ENCODE results near the gene SCPEP1.
"Not testable (repeated sequence)": the region's sequence is repeated elsewhere in the genome, so short reads cannot be mapped to it uniquely, and the experiment has no call there.

SCPEP1 gene, protein sequence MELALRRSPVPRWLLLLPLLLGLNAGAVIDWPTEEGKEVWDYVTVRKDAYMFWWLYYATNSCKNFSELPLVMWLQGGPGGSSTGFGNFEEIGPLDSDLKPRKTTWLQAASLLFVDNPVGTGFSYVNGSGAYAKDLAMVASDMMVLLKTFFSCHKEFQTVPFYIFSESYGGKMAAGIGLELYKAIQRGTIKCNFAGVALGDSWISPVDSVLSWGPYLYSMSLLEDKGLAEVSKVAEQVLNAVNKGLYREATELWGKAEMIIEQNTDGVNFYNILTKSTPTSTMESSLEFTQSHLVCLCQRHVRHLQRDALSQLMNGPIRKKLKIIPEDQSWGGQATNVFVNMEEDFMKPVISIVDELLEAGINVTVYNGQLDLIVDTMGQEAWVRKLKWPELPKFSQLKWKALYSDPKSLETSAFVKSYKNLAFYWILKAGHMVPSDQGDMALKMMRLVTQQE

DNA sequence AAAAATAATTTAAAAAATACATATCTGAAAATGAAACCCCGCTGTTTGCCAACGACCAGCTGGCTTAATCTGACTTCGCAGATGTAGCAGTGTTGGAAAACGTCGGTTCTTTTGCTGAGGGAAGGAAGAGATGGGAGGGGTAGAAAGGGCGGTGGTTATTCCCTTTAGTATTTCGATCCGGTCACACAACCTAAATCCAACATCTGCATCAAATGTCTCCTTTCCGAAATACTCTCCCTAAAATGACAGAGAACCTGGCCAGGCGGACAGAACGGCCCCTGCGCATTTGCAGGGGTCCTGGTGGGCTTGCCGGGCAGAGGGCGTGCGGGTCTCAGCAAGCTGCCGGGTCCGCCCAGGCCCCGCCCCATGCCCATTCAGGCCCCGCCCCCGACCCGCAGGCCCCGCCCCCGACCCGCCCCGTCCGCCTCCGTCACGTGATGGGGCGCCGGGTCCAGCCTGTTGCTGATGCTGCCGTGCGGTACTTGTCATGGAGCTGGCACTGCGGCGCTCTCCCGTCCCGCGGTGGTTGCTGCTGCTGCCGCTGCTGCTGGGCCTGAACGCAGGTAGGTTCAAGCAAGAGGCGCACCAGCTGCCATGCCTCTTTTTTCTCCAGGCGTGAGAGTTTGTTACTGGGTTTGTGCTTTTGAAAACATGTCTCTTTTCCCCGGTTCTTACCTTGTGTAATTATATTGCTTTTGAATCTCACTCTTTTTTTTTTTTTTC is at the start of gene SCPEP1:
Gene SCPEP1 (plus strand): TSS at position 459 of the 723 bp plus-strand sequence. CDS start 29 bp downstream, at position 488.
- DNase-seq, result peak; percentile 50

DNA sequence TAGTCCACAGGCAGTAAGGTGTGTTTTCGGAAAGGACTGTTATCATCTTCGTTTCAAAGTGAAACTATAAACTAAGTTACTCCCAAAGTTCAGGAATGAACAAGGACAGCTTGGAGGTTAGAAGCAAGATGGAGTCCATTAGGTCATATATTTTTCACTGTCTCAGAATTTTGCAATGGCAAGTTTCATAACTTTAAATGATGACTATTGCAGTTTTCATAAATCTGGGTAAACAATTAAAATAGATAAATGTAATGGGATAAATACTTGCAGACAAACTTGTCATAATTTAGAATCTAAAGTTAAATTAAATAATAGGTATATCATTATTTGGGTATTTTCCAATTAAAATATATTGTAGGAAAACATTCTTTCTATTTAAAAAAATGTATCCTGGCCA is 49.3 kb upstream of the SCPEP1 start:
- no peak for DNase-seq

DNA sequence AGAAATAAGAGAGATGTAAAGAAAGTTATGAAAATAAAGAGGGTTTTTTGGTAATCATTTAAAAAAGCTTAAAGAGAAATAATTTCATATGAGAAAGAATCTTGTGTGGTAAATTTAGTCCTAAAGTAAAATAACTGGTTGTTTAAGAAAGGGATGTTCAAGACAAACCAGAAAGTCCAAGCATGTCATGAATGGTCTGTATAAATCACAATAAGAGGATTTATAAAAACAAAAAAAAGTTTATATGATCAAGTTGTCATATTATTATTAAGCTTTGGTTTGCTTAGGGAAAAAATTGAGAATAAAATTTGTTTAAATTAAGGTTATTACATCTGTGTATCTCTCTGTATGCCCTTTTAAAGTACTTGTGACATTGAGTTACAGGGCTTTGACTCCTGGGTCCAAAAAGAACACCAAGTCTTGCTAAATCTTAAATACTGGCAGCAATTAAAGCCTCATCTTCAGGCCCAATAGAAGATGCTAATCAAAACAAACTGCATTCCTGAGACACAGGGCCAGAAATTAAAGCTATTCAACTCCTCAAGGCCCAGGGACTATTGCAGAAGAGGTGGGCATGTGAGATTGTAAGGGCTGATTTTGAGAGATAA is 48.5 kb upstream of the SCPEP1 start:
- no peak for DNase-seq

DNA sequence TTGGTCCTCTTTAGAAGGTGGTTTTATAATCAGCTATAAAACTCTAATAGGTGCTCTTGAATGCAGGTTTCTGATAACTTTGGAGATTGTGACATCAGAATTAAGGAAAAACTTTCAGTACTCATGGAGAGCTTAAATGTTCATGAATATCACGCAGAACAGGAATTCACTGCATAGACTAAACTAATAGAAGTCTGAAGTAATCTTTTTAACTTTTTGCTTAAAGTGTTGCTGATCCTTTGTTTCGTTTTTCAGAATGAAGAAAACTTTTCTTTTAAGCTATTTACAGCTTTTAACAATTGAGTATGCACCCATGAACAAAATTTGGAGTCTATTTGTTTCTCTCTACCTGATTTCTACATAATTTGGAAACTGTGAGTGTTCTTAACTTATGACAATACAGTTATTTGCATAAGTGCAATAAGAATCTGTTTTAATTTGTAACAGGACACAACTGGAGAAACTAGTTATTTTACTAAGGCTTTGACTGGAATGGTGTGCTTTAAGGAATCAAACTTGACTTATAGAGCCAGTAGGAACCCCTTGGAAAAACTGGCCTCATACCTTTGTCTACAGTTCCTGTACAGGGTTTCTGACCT is 47.1 kb upstream of the SCPEP1 start:
- no peak for DNase-seq

DNA sequence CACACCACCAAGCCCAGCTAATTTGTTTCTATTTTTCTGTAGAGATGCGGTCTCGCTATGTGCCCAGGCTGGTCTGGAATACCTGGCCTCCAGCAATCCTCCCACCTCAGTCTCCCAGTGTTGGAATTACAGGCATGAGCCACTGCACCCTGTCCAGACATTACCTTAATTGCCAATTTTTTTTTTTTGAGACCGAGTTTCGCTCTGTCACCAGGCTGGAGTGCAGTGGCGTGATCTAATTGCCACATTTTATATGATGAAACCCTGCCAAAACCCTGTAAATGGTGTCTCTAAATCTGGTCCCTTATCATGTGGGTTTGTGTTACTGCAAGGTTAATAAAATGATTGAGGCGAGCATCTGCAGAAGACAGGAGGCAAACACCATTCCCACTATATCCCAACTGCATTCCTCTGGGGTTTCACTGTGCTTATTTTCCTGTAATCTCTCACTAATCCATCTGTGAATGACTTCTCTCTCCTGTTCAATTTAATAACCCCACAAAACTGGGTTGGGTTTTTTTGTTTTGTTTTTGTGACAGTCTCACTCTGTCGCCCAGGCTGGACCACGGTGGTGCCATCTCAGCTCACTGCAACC is 44.7 kb upstream of the SCPEP1 start:
- DNase-seq, result no peak

DNA sequence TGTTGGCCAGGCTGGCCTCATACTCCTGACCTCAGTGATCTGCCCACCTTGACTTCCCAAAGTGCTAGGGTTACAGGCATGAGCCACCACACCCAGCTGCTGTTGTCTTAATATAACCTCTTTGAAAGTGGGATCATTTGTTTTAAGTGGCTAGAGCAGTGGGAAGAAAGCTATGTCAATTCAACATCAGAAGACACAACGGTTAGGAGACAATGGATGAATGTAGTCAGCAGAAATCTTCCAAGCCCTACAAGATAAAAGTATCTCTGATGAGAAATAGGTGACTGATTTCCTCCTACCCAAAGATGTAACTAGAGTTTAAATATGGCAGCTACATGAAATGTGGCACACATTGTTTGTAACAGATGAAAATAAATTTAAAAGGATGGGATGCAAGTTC is 44.1 kb upstream of the SCPEP1 start:
- DNase-seq, result no peak

DNA sequence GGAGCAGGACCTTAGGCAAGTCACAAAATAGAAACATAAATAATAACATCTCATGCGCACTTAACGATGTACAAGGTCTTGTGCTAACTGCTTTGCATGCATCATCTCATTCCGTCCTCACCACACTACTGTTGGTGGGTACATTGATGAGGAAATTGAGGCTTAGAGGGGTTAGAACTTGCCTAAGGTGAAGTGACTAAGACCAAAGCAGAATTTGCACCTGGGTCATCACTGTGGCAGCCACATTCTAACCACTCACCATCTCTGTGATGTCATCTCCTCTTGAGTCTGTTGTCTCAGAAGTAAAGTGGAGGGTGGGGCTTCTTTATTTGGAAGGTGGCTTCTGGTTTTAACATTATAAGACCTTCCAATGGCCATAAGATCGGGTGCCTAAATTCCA is 43.7 kb upstream of the SCPEP1 start:
- no peak for DNase-seq

DNA sequence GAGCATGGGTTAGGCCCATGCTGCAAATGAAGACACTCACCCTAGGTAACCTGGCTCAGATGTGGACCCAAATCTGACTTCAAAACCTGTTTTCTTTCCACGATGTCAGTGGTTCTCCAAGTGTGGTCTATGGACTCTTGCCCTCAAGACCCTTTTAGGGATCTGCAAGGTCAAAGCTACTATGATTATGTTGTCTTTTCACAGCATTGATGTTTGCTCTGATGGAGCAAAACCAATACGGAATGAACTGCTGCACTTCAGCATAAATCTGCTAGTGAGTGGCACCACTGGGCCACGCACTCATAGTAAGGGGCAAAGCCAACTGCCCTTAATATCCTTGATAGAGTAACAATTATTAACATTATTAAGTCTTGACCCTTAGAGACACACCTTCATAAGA is 42.5 kb upstream of the SCPEP1 start:
- DNase-seq, result no peak

DNA sequence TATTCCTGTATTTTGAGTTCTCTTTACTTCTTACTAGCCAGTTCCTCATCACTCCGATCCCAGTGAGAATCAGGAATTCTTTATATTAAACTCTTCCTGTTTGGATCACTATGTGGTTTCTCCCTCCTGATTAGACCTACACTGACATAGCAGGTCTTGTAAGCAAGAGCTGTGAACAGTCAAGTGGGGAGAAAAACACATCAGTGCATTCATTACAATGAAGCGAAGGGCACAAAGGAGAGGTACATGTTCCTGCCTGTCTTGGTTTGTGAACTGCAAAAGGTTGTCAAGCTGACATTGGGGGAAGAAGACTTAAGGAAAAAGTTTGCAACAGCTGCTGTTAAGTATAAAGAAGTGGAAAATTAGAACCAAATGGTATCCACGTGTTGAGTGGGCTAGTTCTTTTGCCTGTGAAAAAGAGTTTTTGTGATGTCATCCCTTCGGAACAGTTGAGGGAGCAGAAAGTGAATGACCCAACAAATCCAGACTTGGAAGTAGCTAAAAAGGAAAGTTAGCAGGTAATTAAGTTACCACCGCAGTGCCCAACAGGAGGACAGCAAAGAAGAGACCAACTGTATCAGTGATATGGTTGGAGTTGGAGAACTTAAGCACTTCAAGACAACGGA is 41.1 kb upstream of the SCPEP1 start:
- DNase-seq, result no peak

DNA sequence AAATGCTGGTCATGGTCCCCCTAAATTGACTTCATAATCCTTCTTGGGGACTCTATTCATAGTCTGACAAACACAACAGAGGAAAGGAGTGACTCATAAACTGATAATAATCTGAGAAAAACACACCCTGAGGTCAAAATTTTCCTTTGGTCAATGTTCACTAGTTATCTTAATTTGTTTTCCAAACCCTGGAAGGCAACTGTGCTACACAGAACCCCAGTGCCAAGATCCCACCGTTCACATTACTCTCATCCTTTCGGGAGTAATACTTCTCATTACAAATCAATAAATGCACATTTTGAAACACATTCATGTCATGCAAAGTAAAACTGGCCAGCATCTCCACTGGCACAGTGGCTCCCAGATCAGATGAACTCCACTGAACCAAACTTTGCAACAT is 40.2 kb upstream of the SCPEP1 start:
- no peak for DNase-seq

DNA sequence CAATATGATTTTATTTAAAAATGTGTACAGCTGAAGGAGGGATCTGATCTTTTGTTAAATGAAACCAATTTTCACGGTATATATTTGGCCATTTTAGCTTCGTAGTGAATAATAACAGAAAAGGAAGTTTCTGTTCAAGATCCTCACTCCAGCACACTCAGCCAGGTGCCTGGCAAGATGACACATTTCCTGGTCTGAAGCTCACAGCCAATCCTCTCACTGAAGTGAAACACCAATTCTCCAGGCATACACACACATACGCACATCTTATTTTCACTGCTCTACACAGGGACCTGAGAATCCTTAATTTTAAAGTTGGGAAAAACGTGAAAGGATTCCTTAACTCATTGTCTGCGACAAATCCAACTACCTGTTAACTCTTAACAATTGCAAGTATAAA is 39.7 kb upstream of the SCPEP1 start:
- not testable (repeated sequence) for DNase-seq

DNA sequence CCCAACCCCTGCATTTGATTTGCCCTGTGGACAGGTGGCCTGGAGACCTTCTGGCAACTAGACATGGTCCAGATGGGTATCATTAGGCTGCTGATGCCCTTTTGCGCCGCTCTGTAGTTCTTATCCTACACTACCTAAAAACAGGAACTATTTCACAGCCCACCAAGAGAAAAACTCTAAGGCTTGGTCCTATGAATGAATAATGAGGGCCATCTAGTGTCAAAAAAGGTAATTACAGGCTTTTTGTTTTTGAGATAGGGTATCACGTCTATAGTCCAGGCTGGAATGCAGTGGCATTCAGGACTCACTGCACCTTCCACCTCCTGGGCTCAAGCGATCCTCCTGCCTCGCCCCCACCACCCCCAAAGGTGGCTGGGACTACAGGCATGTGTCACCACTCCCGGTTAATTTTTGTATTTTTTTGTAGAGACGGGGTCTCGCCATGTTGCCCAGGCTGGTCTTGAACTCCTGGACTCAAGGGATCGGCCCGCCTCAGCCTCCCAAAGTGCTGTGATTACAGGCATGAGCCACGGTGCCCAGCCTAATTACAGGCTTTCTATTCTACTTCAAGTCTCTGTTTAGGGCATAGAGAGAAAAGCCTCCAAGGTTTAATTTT is 38.0 kb upstream of the SCPEP1 start:
- peak; percentile 14 for DNase-seq

DNA sequence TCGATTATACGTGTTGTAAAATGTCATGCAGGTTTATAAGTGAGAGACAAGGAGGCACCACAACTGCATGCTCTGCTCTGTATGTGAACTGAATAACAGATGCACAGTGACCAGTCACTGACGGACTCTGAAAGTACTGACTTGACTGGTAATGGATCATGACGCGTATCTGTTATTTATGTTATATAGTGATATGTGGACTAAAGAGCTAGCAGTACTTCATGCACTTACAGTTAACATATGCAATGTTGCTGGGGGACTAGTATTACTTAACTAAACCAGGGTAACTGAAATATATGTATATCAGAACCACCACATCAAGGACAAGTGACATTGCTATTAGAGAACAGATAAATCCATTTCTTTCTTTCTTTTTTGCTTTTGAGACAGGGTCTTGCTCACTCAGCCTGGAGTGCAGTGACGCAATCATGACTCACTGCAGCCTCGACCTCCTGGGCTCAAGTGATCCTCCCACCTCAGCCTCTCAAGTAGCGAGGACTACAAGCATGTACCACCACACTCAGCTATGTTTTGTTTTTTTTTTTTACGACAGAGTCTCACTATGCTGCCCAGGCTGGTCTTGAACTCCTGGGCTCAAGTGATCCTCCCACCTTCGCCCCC is 34.3 kb upstream of the SCPEP1 start:
- DNase-seq, result no peak

DNA sequence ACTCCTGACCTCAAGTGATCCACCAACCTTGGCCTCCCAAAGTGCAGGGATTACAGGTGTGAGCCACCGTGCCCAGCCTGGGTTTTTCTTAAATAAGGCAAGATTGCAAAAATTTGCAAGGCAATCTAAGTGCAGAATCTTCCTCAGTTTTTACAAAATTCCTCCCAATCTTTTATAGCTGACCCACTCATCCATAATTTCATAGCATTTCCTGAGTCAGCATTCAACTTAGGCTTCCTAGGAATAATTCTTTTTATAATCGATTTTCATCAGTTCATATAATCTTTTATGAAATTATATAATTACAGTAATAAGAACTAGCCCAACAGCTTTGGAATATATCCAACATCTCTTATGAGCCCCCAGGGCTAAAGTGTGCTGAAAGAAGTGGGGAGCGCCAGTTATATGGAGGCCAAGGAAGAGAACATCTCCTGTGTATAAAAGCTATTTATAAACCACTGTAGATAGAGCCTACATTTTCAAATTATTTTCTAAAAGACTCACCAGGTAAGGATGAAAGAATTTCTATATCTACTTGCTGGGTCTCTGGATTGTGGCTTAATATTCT is 31.9 kb upstream of the SCPEP1 start:
- DNase-seq, result no peak

DNA sequence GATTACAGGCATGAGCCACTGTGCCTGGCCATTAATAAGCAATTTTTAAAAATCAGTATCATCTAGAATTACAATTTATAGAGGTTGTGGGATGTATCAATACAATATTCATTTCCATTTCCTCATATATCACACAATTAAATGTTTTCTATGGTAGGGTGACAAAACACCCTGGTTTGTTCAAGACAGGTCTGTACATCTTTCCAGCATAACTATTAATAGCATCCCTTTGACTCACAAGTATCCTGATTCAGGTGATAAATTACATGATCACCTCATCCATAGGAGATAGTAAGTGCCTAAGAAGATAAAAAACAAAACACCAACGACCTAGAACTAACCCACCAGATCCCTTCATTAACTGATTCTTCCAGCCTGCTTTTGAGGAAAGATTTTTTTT is 30.2 kb upstream of the SCPEP1 start:
- DNase-seq, result no peak

DNA sequence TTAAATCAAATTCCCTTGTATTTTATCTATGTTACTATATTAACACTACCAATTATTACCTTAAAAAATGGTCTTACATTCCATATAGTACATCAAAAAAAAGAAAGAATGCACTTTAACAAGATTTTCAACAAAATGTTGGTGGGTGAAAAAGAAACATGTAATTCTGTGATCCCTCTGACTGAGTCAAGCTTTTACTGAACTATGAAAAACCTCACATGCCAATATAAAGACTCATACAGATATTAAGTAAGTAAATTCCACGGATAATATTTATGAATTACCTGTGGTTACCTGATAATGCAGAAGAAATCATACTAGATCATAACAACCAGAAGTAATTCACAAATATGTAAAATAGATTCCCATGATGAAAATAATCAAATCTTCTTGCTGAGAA is 29.4 kb upstream of the SCPEP1 start:
- DNase-seq, result no peak

DNA sequence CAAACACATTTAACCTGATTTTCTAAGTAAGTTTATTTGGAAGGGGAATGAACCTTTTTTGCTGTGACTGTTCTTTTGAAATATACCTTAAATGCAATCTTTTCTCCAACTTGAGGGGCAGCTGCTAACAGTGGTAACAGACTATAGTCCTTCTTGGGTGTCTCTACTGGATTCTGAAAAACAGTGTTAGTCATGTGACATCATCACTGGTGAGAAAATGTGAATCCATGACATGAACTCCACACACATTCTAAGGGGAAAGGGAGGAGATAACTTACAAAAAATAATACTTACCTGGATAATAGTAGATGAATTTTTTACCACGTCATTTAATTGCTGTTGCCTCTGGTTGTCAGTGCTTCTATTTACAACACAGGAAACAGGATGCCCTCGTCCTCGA is 28.3 kb upstream of the SCPEP1 start:
- no peak for DNase-seq

DNA sequence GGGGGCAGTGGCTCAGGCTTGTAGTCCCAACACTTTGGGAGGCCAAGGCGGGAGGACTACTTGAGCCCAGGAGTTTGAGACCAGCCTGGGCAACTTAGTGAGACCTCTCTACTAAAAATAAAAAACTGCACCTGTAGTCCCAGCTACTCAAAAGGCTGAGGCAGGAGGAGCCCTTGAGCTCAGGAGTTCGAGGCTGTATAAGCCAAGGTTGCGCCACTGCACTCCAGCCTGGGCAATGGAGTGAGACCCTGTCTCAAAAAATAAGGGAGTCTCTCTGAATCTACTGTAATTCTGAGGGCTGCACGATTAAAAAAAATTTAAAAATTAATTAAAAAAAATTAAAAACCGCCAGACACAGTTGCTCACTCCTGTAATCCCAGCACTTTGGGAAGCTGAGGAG is 20.9 kb upstream of the SCPEP1 start:
- no peak for DNase-seq

DNA sequence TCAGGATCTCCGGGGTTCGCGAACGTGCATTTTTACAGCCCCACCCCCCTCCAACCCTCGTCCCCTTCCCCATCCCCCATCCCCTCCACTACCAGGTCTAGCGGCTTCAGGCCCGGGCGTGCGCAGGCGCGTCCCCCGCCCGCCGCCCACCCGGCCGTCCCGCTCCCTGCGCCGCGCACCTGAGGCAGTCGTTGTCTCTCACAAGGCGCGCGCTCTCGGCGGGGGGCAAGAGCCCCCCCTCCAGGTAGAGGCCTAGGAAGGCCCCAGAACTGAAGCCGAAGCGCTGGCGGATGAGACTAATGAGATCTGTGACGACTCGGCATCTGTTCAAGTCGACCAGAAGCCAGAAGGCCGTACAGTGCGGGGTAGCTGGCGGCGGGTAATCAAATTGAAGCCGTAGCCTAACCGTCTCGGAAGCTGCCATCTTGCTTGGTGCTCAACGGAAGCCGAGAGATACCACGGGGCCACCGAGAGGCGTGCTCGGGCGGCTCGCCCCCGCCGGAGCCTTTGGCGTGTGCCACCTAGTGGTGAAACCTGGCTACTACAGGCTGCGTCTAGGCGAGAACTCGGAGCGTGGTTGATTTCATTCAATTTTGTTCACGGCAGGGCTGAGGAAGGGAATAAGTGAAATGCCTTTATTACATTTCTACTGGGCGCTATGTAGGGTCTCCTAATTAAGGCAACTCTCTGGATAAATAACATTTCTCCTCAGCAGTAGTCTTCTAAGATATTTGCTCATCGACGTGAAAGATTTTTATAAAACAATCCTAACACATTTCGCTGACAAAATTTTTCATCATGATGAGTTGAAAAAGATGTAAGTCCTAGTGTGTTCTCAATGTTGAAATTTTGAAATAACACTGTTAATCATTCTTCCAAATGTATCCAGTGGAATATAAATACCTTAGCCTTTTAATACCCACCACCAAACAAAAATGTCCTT is 17.1 kb upstream of the SCPEP1 start, which contains the start of gene COIL:
Gene COIL (minus strand): TSS at position 455 of the 943 bp plus-strand sequence. CDS start 31 bp downstream, at position 424.
- DNase-seq, result peak; percentile 47

DNA sequence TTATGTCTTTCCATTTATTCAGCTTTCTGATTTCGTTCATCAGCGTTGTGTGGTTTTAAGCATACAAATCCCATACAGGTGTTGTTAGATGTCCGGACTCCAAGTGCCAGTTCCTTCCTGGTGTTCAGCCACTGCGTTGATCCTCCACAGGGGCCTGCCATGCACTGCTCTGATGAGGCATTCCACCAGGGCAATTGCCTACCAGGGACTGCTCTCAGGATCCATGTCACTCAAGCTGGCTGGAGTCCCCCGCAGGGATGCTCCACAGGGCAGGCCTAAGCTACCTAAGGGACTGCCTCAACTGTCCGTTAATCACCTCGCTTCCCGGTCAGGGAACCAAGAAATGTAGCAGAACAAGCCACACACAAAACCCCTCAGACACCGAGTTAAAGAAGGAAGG is 12.7 kb upstream of the SCPEP1 start:
- not testable (repeated sequence) for DNase-seq

All from NCI-H187 treated with DMSO at 0.1 percent for 48 hours (cell line).